IPS-NIHi11 (cell line): Measurements from ENCODE around the gene ILKAP.

Experiments
- DNase-seq: peaks from one replicate; pipeline ENCODE4 v3.0.0; 2012; ENCODE audit warnings: mixed read lengths, low spot score

ILKAP gene

DNA sequence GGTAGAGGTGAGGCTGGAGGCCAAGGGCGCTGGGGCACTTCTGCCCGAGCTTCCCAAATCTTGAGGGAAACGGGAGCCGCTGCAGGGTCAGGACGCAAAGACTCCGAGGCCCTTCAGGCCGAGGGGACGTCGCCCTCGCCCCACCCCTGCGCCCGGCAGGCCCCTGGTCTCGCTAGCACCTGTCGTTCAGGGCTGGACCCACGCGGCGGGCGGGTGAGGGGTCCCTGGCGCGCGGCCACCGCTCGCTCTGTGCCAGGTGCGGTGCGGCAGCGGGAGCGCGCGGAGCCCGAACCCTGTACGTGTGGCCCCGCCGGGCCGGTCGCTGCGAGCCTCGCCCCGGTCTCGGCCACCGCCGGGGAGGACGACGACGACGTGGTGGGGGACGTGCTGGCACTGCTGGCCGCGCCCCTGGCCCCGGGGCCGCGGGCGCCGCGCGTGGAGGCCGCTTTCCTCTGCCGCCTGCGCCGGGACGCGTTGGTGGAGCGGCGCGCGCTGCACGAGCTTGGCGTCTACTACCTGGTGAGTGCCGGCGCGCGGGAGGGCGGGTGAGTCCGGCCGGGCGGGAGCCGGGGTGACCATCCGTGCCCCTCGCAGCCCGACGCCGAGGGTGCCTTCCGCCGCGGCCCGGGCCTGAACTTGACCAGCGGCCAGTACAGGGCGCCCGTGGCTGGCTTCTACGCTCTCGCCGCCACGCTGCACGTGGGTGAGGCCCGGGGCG lies 39.9 kb downstream of the ILKAP start:
- peak; percentile 68 for DNase-seq

DNA sequence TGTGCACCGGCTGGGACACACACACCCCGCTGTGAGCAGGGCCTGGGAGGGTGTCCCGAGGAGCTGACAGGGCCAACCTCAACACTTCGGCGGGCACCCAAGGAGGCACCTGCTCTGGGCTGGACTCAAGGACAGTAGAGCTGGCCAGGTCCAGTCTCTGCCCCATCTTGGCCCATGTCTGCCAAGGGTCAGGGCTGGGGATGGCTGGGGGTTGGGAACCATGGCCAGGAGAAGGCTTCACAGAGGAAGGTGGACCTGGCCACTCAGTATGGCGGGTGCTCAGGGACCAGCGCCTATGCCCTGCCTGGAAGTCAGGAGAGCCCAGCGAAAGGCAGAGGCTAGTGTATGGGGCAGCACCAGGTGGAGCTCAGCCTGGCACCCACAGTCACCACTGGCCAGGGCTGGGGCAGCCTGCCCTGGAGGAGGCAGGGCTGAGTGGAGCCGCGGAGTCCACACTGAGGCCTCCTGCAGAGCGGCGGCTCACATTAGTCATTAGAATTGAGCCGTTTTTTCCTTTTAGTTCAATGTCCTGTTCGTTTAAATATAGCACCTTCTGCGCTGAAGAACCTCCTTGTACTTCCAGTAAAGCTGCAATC lies 40.6 kb downstream of the ILKAP start:
- DNase-seq: no peak

DNA sequence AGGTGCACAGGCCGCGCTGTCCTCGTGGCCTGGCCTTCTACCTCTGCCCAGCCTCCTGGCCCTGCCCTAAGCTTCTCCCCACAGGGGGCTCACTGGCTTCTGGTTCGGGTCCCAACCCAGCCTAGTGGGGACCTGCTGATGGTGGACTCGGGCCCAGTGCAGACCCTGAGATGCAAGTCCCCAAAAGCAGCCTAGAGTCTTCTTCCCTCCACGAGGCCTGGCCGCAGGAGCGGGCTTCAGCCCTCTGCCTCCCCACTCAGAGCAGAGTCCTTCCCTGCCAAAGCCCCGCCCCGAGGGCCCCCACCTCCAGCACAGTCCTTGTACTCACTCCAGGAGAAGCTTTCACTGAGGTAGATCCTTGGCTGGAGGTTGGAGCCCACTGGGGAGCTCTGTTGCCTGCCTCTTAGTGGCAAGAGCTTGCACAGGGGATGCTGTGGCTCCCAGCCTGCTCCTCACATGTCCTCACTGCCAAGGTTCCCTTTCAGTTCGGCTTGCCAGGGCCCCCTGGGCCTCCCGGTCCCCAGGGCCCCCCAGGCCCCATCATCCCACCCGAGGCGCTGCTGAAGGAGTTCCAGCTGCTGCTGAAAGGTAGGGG lies 41.1 kb downstream of the ILKAP start:
- DNase-seq: no peak

DNA sequence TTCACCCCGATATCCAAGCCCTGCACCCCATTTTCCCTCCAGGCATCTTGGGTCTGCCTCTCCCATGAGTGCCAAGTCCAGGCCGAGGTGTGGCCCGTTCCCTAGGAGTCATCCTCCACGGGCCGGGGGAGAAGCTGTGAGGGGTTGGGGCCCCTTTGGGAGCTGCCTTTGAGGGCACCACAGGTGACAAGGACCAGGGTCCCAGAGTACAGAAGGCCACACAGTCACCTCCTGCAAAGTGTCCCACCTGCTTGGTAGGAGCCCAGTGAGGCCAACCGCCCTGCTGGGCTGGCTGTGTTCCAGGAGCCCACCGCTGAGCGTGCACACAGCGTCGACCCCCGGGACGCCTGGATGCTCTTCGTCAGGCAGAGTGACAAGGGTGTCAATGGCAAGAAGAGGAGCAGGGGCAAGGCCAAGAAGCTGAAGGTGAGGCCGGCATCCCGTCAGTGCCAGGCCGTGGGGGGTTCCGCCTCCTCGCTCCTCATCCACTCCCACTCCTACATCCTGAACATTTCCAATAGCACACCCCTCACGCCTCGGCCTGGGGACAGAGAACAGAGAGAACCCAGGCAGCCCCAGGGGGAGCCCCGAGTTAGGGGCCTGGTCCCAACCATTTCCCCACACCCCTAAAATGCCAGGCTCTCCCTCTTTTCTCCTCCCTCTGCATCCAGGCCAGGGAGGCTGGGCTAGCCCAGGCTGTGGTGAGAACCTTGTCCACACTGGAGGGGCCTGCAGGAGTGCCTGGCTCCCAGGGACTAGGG lies 42.0 kb downstream of the ILKAP start:
- DNase-seq: no peak

DNA sequence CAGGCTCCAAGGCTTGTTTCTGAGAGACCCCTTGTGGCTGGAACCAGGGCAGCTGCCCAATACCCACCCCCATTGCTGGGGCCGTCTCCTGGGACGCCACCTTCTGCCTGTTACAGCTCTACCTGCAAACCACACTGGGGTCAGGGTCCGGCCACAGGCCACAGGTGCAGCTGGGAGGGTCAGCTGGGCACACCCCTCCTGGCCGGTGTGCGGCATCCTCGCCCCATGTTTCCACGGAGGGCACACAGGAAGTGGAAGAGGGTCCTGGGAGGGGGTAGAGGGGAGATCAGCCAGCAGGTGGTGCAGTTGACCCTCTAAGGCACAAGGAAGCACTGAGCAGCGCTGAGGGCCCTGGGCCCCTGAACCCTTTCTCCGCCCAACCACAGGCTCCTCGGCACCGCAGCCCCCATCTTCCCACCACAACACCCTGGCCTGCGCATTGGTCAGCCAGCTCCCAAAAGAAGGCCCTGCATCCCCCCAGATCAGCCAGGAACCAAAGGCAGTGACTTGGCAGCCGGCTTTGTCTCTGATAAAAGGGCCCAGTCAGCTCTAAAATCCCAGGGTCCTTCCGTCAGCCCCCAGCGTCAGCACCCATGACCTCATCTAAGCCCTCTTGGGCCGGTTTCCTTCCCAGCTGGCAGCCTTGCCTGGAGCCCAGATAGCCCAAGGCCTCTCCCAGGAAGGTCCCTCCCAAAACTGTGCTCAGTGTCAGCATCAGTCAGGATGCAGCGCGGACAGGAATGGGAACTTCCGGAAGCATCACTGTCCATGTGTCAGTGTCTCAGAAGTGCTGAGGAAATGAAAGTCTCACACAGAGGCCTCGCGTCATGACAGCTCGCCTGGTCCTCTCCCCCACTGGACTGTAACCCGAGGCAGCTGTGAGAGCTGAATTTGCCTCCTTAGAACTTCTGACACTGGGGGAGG lies 43.0 kb downstream of the ILKAP start:
- DNase-seq: peak; percentile 55

DNA sequence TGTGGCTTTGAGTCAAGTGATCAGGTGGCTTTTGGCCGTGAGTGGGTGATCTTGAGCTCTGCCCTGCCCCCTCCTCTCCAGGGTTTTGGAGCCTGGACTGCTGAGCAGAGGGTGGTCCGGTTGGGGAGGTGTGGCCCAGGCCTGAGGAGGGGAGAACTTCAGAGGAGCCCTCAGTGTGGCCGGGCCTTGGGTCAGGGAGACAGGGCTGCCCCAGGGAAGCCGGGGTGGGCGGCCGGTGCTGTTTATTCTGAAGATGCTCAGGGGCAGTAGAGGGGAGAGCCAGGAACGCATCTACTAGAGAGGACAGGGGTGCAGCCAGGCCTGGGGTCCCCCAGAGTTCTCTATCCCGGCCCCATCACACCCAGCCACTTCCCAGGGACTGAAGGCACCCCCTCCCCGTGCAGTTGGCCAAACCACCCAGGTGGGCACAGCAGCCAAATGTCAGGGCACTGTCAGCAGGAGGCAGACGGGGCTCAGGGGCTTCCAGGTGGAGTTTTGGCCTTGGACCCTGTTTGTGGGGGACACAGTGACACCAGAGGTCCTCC lies 43.8 kb downstream of the ILKAP start:
- DNase-seq: no peak

DNA sequence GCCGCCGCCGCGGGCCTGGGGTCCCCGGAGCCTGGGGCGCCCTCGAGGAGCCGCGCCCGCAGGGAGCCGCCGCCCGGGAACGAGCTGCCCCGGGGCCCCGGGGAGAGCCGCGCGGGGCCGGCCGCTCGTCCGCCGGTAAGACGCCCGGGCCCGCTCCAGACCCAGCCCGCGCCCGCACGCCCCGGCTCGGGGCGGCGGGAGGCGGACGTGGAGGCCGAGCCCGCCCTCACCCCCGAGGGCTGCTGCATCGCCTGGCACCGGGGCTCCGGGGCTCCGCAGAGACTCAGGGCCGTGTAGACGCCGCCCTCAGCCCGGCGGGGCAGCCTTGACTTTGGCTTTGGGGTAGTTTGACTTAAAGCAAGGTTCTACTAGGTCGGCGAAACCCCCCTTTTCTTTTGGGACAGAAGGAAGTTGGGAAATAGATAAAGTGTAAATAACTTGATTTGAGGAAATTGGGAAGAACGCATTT lies 44.4 kb downstream of the ILKAP start:
- DNase-seq: peak; percentile 68

DNA sequence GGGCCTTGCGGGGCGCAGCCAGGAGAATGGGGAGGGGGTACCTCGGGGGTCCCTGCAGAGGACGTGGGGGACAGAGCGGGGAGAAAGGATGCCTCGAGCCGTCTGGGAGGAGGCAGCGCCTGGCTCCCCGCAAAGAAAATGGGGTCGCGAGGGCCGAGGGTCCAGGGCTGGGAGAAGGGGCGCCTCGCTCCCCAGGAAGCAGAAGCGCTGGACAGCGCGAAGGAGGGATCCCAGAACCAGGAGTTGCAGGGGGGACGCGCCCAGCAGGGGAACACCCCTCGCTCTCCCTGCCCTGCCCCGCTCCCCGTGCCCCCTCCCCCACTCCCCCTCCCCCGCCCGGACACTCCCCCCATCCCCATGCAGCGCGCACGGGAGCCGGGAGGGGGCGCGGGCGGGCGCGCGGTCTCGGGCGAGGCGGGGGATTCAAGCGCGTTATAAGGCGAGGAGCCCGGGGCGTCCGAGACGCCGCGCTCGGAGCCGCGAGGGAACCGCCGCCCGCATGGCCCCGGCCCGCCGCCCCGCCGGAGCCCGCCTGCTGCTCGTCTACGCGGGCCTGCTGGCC lies 44.9 kb downstream of the ILKAP start, which contains the start of gene ERFE:
TSS of gene ERFE (plus strand) at position 462 of the 562 bp plus-strand sequence. CDS start at position 500, 38 bp downstream.
- DNase-seq: peak; percentile 91

DNA sequence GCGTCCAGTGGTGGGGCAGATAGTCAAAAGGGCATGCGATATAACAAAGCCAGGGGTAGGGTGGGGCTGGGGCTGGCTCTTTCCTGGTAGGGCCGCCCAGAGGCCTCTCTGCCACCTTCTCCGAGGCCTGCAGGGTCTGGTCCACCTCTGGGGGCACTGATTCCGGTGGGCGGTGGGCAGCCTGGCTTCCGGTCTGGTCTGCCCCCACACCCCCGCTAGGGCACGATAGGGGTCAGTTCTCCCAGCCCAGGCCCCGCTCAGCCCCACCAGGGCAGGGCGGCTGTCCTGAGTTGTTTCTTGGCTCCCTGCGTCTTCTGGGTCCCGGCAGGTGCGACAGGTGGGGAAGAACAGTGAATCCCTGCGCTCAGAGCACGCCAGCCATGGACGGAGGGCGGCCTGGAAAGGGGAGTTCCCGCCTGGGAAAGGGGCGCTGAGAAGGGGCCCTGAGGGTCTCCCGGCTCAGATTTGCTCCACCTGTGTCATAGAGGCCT lies 45.4 kb downstream of the ILKAP start:
- DNase-seq: no peak

DNA sequence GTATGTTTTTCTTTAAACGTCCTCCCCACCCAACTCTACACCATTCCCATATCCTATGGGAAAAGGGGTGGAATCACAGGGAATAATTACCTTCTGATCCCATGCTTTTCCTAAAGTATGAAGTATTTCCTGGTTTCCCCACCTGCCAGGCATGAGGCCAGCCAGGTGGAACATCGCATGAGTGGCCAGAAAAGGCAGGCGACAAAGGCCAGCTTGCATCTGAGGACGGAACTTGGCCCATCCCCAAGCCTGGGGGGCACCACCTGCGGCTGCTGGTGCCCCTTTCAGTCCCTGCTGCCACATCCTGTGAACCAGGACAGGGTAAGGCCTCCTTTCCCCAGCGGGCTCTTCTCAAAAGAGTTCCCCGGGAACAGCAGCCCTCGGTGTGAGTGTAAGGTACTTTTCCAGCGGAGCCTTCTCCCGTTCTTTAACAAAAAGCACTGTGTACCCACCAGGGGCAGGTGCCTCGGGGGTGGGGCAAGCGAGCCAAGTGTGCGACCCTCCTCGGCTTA lies 45.9 kb downstream of the ILKAP start:
- no peak for DNase-seq

DNA sequence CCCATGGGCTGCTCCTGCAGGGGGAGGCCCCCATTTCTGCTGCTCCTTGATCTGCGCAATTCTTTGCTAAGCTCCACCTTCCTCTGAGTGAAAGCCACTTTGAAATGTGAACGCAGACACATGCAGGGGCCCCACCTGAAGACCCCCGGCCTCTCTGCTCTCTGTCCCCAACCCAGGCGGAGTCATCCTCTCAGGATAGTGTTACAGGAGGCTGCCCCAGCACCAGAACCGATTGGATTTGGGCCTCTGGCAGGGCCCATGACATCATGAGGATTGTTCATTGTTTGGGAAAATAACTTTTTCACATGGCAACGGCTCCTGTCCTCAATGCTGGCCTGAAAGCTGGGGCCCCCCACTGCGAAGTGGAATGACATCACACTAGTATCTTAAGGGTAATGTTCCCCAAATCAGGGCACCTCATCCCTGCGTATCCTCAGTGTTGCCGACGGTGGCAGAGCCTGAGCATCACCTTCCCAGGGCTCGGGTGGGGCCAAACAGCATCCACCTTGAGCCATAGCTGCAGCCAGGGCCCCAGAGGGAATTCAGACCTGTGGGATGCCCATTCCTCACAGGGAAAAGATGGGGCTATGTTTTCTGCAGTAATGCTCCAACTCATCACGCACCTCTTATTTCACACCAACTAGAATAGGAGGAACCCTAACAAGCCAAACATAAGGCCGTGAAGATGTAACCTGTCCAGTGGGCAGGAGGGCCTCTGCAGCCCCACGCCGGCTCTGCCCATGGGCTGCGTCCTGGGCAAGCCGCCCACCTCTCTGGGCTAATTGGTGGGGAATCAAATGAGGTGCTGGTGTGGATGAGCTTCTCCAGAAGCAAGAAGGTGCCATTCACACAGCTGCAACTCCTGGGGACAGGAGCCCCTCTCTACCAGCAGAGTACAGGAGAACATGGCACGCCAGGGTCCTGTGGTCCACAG lies 47.5 kb downstream of the ILKAP start:
- DNase-seq: no peak

DNA sequence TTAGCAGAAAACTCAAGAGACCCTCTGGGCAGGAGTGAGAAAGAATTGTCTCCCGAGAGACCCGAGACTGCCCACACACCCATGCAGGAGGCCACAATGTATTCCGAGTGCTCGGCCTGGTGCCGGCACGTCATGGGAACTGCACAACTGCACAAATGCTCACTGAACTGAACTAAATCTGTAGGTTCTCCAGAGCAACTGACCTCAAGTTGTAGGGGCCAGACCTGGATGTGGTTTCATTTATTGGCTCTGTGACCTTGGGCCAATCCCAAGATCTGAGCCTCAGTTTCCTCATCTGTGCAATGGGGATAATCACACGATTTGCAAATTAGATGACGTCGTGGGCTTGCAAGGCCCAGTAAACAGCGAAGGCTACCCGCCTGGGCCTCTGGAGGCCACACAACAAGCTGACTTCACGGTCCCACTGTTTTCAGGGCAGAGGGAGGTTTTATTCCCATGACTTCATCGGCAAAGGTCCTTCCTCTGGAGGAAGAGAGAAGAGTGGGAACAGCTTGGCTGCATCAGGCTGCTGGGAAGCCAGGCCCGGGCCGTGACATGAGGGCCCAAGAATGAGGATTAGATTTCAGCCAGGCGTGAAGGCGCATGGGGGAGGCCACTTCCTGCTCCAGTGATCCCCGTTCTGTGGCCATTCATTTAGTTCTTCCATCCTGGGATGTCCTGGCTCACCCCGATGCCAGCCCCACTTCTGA lies 48.3 kb downstream of the ILKAP start:
- peak; percentile 49 for DNase-seq

DNA sequence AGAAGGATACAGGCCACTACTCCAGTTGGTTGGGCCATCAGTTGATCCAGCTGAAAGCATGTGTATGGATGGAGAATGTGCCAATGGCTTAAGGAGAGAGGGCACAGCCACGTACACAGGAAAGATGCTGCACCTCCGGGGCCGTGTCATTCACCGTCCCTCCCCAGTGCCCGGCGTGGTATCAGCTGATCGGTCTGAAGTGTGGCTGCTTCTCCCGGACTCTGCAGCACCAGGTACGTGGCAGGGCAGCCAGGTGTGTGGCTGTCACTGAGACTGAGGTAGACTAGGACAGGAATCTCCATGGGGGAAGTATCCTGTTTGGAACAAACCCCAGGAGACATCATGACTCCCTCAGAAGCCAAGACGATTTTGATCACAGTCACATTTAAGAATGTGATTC lies 48.9 kb downstream of the ILKAP start:
- DNase-seq: no peak

DNA sequence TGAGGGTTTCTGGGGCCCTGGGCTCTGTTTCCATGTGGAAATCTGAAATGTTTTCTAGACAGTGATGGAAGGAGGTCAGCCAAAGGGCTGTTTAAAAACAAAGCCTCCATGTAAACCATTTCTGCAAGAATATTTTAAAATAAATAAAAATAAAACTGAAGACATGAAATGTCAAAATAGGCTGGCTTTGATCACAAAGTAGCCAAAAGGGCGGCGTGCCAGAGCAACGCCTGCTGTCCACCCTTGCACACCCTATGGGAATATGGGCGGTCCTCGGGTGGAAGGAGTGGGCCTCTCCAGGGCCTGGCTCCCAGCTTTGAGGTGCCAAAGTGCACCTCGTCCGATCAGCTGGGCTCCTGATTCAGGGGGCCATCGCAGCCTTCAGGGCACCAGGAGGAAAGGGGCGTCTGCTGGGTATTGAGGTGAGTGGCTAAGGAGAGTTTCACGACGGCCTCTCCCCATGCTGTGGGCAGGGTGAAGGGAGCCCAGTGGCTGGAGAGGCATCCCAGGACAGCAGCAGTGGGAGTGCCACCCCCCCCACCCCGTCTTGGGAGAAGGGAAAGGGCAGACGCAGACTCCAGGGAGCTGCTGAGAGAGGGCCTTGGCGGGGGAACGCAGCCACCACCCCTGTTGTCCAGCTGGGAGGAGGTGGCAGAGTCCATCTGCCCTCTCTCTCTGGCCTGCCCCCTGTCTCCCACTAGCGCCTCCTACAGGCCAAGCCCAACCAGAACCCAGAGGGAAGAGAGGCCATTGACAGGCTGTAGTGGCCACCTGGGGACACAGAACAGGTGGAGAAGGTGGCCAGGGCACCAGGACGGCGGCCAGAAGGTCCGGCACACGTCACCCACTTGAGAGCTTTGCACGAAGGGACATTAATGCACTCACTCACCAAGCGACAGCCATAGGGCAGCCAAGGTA lies 50.5 kb downstream of the ILKAP start:
- peak; percentile 46 for DNase-seq

DNA sequence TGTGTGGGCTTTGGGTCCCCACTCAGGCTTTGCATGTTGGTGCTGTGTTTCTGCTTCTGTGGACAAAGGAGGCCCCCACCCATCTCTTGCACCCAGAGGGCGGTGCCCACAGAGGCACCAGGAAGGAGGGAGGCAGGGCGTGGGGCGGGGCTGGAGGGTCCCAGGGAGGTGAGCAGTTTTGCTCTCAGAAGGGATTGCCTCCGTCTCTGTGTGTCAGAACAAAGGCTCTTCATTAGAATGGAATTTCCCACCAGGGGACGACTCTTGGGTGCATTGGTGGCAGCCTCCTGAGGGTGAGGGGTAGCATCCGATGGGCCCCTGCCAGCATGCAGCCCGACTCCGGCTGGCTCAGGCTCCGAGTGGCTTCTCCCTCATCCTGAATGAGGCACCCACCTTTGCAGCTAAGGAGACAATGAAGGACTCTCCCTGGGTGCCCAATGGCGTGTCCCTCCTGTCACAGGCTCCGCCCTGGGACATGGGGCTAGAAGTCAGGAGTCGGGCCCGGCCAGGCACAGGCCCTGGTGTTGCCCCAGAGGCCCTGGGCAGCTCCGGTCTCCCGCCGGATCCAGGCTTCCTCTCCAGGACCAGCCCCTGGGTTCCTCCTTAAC lies 51.8 kb downstream of the ILKAP start:
- peak; percentile 52 for DNase-seq

DNA sequence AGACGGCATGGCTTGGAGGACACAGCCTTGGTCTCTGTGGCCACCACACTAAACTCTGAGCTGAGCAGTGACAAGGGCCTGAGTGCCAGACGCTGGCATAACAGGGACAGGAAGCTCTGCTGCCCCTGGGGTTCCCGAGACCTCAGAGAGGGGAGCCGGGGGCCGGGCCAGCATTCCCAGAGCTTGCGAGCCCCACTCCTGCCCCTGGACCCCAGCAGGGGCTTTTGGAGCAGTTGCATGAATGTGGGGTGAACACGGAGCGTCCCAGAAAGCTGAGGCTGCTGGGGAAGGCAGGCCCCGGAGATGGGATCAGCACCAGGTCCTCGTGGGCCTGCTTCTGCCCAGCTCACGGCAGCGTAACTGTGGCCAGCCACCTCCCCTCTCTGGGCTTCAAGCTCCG lies 52.3 kb downstream of the ILKAP start:
- DNase-seq: no peak

DNA sequence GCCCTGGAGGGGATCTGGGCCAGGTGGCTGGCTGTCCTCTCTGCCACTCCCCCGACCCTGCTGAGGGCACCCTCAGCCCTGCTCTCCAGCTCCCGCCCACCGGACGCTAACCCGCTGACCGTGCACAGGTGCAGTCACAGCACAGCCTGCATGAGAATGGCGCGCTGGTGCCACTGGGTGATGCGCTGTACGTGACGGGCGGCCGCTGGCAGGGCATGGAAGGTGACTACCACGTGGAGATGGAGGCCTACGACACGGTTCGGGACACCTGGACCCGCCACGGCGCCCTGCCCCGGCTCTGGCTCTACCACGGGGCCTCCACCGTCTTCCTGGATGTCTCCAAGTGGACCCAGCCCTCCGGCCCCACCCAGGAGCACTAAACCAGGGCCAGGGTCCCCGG lies 52.8 kb downstream of the ILKAP start:
- DNase-seq: no peak
